Measurements from ENCODE around the gene FERD3L.
"Not testable (repeated sequence)": the region's sequence is repeated elsewhere in the genome, so short reads cannot be mapped to it uniquely, and the experiment has no call there.

FERD3L gene, protein sequence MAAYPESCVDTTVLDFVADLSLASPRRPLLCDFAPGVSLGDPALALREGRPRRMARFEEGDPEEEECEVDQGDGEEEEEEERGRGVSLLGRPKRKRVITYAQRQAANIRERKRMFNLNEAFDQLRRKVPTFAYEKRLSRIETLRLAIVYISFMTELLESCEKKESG

DNA sequence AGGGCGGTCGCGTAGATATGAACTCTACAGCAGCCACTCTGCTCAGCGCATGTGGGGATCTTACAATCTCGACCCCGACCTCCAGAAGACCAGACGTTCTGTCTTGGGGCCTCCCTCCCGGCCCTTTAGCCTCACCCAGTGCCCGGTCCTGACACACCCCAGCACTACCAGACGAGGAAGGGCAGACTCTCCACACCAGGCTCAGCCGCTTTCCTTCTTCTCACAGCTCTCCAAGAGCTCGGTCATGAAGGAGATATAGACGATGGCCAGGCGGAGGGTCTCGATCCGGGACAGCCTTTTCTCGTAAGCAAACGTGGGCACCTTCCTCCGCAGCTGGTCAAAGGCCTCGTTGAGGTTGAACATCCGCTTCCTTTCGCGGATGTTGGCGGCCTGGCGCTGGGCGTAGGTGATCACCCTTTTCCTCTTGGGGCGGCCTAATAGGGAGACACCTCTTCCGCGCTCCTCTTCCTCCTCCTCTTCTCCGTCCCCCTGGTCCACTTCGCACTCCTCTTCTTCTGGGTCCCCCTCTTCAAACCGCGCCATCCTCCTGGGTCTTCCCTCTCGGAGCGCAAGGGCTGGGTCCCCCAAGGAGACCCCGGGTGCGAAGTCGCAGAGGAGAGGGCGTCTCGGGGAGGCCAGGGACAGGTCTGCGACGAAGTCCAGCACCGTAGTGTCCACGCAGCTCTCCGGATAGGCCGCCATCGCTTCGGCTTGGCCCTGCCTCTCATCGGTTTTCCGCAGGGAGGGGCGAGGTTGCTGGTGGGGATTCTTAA is at the start of gene FERD3L:
Gene FERD3L, minus strand, starts transcription at position 761 of the 773 bp plus-strand sequence. Its CDS starts 59 bp downstream, at position 702.
- DNase-seq: no peak

DNA sequence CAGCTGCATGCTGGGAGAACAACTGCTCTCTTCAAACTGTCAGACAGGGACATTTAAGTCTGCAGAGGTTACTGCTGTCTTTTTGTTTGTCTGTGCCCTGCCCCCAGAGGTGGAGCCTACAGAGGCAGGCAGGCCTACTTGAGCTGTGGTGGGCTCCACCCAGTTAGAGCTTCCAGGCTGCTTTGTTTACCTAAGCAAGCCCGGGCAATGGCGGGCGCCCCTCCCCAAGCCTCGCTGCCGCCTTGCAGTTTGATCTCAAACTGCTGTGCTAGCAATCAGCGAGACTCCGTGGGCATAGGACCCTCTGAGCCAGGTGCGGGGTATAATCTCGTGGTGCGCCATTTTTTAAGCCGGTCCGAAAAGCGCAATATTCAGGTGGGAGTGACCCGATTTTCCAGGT is 49.2 kb upstream of the FERD3L start:
- DNase-seq: not testable (repeated sequence)

DNA sequence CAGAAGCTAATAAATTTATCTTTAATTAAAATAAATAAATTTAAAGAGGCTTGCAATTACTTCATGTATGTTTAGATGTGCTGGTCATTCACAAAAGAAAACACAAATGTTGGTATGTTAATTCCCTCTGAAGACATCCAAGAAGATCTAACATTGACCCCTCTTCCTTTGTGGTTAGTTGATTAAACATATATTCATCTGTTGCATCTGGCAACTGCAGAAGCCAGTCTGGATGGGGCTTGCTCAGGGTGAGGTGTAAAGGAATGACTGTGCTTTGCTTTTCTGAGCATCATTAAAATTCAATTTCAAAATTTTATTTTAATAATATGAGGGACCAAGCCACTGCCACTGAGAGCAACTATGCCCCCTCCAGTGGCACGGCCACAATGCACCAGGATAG is 36.4 kb upstream of the FERD3L start:
- no peak for DNase-seq

DNA sequence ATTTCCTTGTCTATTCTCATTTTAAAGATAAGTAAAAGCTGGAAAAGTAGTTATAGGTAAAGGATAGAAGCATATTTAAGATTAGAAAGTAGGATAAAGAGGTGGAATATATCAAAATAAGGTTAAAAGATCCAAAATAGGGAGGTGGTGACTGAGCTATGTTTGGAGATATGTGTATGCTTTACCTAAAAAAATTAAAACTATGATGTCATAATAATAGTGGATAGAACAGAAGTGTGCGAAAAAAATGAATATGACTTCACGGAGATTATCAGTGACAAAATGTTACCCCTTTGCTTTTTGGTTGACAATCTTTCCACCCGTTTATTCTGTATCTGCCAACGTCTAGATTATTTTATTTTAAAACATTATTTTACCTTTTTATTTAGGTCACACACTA is 33.4 kb upstream of the FERD3L start:
- DNase-seq: no peak

DNA sequence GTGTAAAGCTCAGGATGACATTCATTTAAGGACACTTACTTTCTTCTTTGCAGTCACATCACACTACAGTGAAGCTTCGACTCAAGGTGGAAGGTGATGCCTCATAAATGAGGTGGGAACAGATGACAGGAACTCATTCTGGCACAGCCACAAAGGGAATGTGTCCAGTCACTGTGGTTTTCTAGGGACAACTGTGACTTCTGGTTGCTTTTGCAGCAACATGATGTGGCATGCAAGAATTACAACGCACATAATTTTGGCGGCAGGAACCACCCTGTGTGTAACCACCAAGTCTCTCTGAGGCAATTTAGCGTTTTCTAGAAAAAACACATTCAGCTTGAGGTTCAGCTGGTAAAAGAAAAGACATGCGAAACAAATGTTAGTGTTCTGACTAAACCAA is 32.0 kb upstream of the FERD3L start:
- no peak for DNase-seq

DNA sequence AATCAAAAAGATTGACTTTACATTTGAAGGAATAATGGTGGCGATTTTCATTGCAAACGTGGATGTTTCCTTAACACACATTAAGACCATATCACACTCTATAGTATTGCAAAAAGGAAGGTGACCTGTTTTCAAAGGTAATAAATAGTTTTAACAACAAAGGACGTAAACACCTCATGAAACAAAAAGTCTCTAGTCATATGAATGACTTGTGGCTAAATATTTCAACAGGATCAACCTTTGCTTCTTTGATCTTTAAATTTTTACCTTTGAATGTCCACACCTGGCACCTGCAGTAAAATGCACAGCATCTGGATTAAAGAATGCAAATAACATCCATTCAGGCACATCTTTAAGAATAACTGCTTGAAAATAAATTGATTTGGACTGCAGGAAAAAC is 30.0 kb upstream of the FERD3L start:
- DNase-seq: no peak

DNA sequence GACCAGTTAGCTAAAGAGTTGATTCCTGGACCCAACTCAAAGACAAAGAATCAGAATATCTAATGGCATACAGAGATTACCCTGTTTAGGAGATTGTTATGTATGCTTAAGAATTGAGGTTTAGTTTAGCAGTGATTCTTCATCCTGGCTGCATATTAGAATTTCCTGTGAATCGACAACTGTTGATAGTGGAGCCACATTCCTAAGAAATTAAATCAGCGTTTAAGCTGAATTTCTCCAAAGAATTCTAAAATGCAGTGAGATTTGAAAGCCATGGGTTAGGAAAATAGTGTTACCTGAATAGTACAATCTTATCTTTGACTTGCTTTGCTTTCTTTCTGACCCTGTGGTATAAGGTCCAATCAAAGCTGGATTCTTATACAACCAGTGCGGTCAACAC is 16.4 kb upstream of the FERD3L start:
- no peak for DNase-seq

DNA sequence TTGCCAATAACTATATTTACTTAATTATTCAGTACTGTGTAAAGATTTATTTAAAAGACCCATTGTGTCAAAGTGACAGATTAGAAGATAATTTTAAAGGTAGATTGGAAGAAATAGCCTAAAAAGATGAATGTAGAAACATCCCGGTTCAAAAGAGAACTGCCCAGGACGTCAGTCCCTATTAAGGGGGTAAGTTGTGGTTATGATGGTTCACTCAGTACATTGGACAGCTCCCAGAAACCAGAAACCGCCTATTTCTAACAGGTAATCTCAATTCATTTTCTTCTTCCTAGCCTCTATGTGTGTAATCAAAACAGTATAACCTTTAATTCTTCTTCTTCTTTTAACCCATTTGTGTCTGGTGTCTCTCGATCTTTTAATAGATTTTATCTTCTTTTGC is 1.5 kb upstream of the FERD3L start:
- no peak for DNase-seq

DNA sequence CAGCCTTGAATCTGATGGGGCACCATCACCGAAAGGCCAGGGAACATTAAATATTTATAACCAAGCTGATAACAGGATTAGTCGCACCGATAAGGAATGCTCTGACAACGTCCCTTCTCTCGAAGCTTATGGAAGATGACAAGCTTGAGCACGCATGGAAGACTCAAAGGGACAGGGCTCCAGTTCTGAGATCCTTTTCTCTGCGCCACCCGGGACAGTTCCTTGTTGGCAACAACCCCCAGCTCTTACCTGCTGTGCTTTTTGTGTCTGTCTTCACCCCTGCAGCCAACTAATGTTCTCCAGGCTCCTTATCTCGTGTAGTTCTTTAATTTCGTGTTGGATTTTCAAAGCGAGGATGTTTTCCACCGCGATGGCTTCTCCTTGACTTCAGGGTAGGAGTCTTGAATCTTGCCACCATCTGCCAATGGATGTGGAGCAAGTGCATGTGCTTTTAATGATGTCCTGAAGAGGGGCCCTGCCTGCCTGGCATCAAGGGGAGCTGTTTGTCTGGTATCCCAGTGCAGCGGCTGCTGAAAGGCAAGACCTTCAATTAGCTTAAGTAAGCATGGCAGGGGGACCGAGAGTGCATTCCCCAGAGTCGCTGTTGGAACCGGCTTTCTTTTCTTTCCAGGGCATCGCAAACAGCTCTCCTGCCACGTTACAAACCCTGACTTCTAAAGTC is 354 bp upstream of the FERD3L start:
- no peak for DNase-seq

DNA sequence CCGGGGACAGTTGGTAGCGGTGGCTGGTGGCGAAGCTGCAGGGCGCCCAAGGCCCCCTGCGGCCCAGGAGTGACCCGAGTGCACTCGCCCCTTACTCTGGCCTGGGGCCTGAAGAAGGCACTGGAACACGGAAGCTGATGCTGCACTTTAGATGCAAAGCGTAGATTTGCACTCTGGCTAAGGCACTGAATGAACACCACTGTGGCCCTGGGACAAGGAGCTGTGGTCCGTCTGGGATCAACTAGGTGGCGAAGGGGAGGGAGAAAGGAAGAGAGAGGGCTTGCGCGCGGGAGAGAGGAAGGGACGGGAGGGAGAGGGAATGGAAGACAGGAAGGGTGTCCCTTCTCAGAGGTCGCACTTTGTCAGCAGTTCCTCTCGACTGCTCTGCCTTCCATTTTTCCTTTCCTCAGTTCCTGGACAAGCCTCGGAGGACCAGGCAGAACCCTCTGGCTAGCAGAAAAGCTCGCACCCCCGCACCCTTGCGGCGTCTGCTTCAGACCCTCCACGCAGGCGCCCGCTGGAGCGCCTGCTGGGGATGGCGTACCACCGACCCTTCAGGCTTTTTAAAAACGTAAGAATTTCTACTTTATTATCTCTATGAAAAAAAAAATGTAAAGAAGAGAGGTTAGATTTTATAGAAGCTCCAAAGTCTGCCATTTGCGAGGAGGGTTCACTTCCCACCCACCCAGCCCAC is 1.2 kb downstream of the FERD3L start:
- no peak for DNase-seq

DNA sequence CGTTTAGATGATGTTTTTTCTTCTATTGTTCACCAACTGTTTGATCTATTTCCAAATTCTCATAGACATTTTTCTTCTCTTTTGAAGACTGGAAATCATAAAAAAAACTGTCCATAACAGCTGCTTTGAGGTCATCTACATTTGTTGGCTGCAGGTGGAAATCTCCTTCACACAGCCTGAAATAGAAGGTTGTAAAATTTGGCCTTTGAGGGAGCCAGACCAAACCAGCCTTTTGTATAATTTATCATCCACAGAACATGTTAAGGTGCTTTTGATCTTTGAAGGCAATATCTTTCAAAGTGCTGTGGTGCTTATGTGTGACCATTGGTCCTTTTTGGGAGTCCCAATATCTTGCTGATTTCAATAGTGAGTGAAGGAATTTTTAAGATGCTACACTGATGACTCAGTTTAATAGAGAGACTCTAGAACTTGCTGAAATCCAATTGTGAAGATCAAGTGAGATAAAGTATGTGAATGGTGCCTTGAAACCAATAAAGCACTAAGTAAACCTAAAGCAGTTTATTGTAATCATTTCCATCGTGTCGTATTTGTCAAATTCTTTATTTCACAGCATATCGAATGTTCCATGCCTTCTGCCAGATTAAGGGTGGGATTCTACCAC is 5.4 kb downstream of the FERD3L start:
- no peak for DNase-seq

DNA sequence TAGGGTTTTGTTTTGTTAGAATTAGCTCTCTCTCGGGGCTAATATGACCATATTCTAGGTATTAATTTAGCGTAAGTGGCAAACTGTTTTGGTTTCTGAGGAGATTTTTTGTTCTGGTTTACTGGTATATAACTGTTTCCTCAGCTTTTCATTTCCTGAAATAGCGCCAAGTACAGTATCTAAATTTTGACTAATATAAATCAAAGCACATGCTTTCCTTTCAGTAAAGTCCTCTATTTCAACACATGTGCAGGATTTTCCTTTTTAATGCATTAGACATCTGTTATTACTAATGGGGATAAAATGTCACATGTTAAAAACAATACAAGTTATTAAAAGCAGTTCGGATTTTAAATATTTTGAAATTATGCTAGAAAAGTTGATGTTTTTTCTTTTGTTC is 11.3 kb downstream of the FERD3L start:
- no peak for DNase-seq

DNA sequence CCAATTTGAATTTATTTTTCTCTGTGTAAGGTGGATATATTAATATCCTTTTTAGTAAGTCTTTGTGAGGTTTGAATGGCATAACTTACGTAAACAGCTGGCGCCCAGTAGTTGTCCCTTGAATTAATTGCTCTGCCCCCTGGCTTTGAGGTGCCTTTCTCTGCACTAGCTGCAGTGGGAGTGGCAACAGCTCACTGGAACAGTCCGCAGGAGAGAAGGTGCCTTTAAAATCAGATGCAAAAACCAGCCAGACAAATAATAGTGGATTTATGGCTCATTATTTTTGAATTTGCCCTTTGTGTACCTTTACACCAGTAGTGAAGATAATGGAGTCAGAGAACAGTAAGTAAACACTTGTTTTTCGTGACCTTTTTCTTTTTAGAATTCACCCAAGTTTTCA is 11.8 kb downstream of the FERD3L start:
- DNase-seq: no peak

DNA sequence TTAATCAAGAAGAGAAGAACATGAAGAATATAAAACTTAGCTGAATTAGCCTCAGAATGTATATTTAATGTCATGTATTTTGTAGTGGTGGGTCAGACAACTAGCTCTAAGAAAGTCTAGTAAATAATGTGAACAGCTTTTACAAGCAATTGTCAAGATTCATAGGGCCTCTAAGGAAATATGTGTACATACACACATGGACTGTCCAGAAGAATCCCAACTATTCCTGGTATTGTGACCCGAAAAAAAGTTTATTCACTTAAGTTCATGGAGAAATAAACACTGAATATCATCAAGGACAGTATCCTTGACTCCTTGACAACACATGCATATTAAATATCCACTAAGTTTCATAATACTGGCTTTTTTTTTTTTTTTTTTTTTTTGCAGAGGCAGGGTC is 16.4 kb downstream of the FERD3L start:
- no peak for DNase-seq

DNA sequence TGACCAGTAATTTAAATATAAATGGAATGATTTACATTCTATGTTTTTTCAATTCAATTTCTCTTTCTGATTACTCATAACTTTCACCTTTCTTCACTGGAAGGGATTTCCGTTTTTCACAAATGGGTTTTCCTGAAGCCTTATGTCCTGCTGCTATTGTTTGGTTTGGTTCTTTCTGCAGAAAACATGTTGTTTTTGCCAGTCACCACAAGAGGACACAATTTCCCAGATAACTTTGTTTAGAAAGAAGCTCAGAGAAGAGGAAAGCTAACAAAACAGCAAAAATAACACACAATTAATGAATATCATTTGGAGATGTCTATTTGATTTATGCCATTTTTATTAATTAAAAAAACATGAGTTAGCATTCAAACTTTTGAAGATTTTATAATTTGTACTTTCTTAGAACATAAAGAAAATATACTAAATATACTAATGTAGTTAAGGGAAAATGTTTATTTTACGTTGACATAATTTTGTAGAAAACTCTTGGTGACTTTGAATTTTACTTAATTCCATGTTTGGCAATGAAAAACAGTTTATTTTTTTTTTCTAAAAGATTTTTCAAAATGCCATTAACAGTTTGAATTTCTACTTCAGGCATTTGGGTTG is 23.1 kb downstream of the FERD3L start:
- DNase-seq: no peak

DNA sequence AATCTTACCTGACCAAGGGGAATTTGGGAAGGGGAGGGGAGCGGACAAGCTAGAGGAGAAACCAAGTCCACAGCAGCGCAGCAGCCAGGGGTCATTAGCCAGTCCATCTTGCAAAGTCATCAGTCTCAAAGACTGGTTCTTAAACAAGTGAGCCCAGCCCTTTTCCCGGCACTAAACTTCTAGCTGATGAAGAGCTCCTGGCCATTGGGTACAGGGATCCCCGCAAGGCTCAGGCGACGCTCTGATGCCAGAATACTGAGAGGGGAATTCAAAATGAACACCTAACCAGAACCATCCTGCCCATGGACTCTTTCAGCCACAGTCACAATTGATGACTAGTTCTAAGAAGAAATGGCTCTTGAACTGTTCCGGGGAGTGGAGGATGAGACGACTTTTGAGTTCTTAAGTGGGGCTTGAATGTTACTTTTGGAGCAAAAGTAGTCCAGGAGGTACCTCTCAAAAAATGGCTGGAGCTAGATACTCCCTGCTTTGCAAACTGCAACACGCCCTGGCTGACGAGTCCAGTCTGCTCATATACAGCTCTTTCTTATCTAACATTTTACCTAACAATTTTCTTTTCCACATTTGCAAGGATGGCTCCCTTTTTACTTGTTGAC is 25.2 kb downstream of the FERD3L start:
- DNase-seq: no peak

DNA sequence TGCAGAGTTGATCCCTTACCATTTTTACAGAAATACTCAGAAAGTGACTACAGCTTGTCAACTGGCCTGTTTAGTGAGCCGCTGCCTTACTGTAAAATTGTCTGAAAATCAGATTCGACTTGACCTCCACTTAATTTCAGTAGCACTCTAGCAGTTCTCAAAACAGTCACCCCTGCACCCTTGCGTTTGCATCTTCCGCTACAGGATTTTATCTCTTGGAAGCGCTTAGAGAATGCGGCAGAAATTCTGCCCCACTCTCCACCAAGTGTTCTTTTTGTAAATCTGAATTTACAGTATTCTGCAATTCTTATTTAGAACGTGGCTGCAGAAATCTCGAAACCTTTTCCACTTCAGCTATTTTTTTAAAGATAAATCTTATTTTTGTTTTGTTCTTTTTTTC is 25.8 kb downstream of the FERD3L start:
- DNase-seq: no peak

DNA sequence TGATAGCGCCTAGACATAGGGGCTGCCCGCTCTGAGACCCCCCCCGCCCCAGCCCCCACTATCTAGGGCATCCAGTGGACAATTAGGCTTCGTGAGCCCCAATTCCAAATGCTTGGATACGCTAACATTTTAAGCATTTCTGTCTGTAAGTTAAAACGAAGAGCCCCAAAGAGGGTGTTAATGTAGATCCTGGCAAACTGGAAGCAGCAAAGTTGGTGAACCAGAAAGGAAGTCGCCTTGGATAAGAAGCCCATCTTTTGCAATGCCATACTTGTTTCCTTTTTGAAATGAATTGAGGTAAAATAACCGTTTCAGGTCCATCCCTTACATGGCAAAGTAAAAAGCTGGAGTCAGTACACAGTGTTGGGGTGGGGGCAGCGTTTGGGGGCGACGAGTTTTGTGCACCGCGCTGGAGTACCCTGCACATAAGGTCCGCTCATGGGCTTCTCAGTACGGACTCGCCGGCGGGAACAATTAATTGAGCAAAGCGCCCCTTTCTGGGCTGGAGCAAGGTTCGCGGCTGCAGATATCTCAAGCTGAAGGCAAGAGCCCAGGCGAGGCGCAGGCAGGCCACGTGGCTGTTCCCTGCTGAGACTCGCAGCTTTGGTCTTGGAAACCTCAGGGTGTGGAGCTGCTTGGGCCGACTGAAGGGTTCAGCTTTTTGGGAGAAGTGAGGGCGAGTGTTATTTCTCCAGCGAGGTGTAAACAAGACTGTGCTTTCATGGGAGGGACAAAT is 26.4 kb downstream of the FERD3L start:
- DNase-seq: no peak

DNA sequence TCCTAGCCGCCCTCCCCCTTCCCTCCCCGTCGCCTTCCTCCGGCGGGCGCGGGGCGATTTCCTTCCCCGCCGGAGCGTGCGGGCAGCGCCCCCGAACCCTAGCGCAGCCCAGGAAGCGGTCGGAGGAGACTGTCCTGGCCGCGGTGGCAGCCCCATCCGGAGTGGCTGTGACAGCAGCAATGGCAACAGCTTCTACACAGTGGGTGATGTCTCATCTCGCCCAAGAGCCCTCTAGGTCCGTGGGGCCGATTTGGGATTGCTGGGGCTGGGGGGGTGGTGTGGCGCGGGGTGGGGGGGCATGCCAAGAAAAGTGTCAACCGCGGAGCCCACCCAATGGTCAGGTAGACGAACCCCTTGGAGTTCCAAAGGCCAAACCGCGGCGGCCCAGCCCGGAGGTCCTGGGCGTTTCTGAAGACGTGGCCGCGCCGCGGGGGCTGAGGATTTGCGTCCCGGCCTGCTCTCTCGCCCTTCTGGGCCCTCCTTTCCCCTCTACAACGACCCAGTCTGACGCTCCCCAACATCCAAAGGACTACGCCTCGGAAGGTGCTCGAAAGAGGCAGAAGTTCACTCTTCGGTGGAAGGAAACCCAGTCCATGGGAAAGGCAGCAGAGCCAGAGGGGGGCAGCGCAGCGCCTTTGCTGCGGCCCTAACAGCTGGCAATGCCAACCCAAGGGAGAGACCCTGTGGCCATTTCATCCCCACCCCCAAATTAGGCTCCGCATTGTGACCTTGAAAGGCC is 27.2 kb downstream of the FERD3L start:
- DNase-seq: no peak

DNA sequence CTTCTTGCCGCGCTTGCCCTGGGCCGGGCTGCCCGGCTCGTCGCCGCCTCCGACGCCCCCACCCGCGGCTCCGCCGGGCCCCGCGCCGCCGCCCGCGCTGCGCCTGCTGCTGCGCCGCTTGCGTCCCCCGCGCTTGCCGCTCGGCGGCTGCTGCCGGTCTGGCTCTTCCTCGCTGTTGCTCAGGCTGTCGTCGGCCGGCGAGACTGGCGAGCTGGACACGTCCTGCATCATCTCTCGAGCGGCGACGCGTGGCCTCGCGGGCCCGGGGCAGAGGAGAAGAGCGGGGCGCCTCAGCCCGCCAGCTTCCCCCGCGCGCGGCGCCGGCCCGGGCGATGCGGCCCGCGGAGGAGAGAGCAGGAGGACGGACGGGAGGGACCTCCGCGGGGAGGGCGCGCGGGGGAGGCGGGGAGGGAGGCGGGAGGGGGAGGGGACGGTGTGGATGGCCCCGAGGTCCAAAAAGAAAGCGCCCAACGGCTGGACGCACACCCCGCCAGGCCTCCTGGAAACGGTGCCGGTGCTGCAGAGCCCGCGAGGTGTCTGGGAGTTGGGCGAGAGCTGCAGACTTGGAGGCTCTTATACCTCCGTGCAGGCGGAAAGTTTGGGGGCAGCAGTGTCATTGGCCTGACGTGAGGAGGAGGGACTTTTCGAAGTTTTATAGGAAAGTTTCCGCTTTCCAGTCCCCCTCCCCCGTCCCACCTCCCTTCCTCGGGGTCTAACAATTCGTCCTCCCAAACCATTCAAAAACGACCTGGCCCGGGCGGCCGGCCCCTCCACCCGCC is 27.9 kb downstream of the FERD3L start, which contains the start of gene TWIST1:
Gene TWIST1, minus strand, starts transcription at position 546 of the 779 bp plus-strand sequence. Its CDS starts 315 bp downstream, at position 231.
- DNase-seq: no peak

All from GDM1 (cell line).